PFSK-1 (cell line): Measurements from ENCODE around the gene PXK.

ENCODE experiments used
- FOXP2 ChIP-seq: optimal IDR thresholded peaks from 2 replicates; pipeline ENCODE3; 2011; ENCODE audit warnings: borderline replicate concordance, control low read depth, inconsistent platforms; ENCODE audit not compliant: insufficient read depth; ENCODE audit errors: extremely low read length, extremely low read depth
- POLR2AphosphoS5 ChIP-seq: IDR thresholded peaks from 2 replicates; pipeline ENCODE4 v1.6.1; 2012; ENCODE audit warnings: low read depth, mild to moderate bottlenecking, control low read depth, low read length, moderate library complexity
- REST ChIP-seq, 2 experiments: IDR thresholded peaks; 2 replicates each; pipeline versions ENCODE4 v1.6.1 to v1.8.0; 2011 to 2012; ENCODE audit warnings: low read depth in 2 of 2, low read length in 2 of 2, control low read depth in 1 of 2, inconsistent platforms in 1 of 2, mild to moderate bottlenecking in 1 of 2, moderate library complexity in 1 of 2; ENCODE audit not compliant: insufficient read depth in 1 of 2
- SIN3A ChIP-seq: IDR thresholded peaks from 2 replicates; pipeline ENCODE4 v1.6.1; 2012; ENCODE audit warnings: mild to moderate bottlenecking, low read length, moderate library complexity, borderline replicate concordance; ENCODE audit not compliant: insufficient read depth
- TAF1 ChIP-seq: IDR thresholded peaks from 2 replicates; pipeline ENCODE4 v1.6.1; 2012; ENCODE audit warnings: low read length, control low read depth, borderline replicate concordance; ENCODE audit not compliant: insufficient read depth

DNA sequence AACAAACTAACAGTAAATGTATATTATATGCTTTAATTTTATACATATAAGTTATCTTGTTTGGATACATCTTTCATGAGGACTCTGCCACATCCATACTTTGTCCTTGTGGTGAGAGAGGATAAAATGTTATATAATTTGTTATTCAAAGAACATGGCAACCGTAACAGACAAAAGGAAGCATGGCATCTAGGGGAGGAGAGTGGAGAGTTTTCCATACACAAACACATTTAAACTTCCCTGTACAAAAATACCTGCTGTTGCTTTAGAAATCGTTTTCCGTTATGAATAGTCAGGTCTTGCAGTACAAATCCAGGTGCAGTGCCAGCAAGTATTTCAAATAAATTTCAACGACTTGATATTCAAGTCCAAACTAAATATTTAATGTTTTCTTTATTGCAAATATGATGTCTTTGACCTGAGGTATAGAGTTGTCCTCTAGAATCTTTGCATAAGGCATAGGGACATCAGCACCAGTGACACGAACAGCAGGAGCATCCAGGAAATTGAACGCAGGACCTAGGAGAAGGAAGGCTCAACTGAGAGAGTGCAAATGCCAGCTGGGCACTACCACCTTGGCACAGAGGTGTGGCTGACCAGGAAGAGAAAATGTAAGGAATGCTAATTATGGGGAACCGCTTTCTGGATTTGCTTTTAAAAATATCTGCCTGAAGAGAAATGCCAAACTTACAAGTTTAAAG, 95.1 kb downstream of the PXK start:
- no peak for TF ChIP-seq REST (IDR thresholded peaks at IDR 0.05; ENCODE audit: insufficient read depth in 1 of 2, low read depth in 2 of 2, low read length in 2 of 2)
- no peak for TF ChIP-seq POLR2AphosphoS5
- no peak for TF ChIP-seq FOXP2
- TF ChIP-seq TAF1, result no peak
- no peak for TF ChIP-seq SIN3A
